Ishikawa (cell line): ENCODE results near the gene XRCC3.

Experiments
- CEBPB ChIP-seq: IDR thresholded peaks from 2 replicates; pipeline ENCODE4 v1.6.1; 2012
- CREB1 ChIP-seq: IDR thresholded peaks from 2 replicates; pipeline ENCODE4 v1.6.1; 2012; ENCODE audit warnings: low read depth
- EGR1 ChIP-seq: IDR thresholded peaks from 2 replicates; pipeline ENCODE4 v1.6.1; 2012
- EP300 ChIP-seq: IDR thresholded peaks from 2 replicates; pipeline ENCODE4 v1.6.1; 2012; ENCODE audit warnings: borderline replicate concordance
- FOXM1 ChIP-seq: IDR thresholded peaks from 2 replicates; pipeline ENCODE4 v1.6.1; 2012; ENCODE audit warnings: low read depth, borderline replicate concordance
- MAX ChIP-seq: IDR thresholded peaks from 2 replicates; pipeline ENCODE4 v1.6.1; 2012
- NFIC ChIP-seq: IDR thresholded peaks from 2 replicates; pipeline ENCODE4 v1.6.1; 2012
- RAD21 ChIP-seq: IDR thresholded peaks from 2 replicates; pipeline ENCODE4 v1.6.1; 2012; ENCODE audit warnings: low read depth
- TAF1 ChIP-seq: IDR thresholded peaks from 2 replicates; pipeline ENCODE4 v1.6.1; 2012; ENCODE audit warnings: low read depth, mild to moderate bottlenecking
- TCF12 ChIP-seq: IDR thresholded peaks from 2 replicates; pipeline ENCODE4 v1.6.1; 2012; ENCODE audit warnings: low read depth
- TEAD4 ChIP-seq: IDR thresholded peaks from 2 replicates; pipeline ENCODE4 v1.6.1; 2012
- USF1 ChIP-seq: IDR thresholded peaks from 2 replicates; pipeline ENCODE4 v1.6.1; 2012
- YY1 ChIP-seq: IDR thresholded peaks from 2 replicates; pipeline ENCODE4 v1.6.1; 2012; ENCODE audit warnings: low read depth
- ZBTB7A ChIP-seq: IDR thresholded peaks from 2 replicates; pipeline ENCODE4 v1.6.1; 2012; ENCODE audit warnings: low read depth
- TF ChIP-seq, protein P1 (sequence below): IDR thresholded peaks from 2 replicates; pipeline ENCODE4 v1.6.1; 2012; ENCODE audit warnings: low read depth, mild to moderate bottlenecking

Gene XRCC3

GRCh38 chr14:103715052-103716000 is at the start of gene XRCC3, which contains the start of gene ZFYVE21:
TSS of gene XRCC3 (minus strand) at chr14:103715451. CDS start at chr14:103711087, 4,364 bp downstream.
TSS of gene ZFYVE21 (plus strand) at chr14:103715810. CDS start at chr14:103715842, 32 bp downstream.
- peak; percentile 88 for TF ChIP-seq MAX
- 0 out of 2 replicates have a peak, but pooled peaks have one; percentile 18 for TF ChIP-seq TEAD4
- no peak for TF ChIP-seq FOXM1
- TF ChIP-seq YY1 = peak; percentile 31
- peak; percentile 40; the same call in 1 of the 2 replicates for TF ChIP-seq TAF1
- TF ChIP-seq ZBTB7A = 0 out of 2 replicates have a peak, but pooled peaks have one; percentile 22
- TF ChIP-seq USF1 = peak; percentile 82
- TF ChIP-seq EGR1 = no peak

GRCh38 chr14:103763730-103764488 is 48.7 kb upstream of the XRCC3 start:
- TF ChIP-seq, protein P1, sequence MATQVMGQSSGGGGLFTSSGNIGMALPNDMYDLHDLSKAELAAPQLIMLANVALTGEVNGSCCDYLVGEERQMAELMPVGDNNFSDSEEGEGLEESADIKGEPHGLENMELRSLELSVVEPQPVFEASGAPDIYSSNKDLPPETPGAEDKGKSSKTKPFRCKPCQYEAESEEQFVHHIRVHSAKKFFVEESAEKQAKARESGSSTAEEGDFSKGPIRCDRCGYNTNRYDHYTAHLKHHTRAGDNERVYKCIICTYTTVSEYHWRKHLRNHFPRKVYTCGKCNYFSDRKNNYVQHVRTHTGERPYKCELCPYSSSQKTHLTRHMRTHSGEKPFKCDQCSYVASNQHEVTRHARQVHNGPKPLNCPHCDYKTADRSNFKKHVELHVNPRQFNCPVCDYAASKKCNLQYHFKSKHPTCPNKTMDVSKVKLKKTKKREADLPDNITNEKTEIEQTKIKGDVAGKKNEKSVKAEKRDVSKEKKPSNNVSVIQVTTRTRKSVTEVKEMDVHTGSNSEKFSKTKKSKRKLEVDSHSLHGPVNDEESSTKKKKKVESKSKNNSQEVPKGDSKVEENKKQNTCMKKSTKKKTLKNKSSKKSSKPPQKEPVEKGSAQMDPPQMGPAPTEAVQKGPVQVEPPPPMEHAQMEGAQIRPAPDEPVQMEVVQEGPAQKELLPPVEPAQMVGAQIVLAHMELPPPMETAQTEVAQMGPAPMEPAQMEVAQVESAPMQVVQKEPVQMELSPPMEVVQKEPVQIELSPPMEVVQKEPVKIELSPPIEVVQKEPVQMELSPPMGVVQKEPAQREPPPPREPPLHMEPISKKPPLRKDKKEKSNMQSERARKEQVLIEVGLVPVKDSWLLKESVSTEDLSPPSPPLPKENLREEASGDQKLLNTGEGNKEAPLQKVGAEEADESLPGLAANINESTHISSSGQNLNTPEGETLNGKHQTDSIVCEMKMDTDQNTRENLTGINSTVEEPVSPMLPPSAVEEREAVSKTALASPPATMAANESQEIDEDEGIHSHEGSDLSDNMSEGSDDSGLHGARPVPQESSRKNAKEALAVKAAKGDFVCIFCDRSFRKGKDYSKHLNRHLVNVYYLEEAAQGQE = no peak
- TF ChIP-seq YY1 (no peak), EGR1 (no peak), MAX (no peak), USF1 (no peak), TAF1 (no peak), RAD21 (no peak), ZBTB7A (no peak), NFIC (no peak), TCF12 (no peak), FOXM1 (no peak)

- no peak for TF ChIP-seq RAD21
- TF ChIP-seq CEBPB = no peak
- no peak for TF ChIP-seq NFIC
- no peak for TF ChIP-seq EGR1
- no peak for TF ChIP-seq FOXM1
- no peak for TF ChIP-seq CREB1
- TF ChIP-seq, protein P1 = no peak
- no peak for TF ChIP-seq USF1
- no peak for TF ChIP-seq EP300
- no peak for TF ChIP-seq ZBTB7A
- no peak for TF ChIP-seq MAX
- no peak for TF ChIP-seq TEAD4
- TF ChIP-seq YY1 = no peak
- TF ChIP-seq TCF12 = no peak
- TF ChIP-seq TAF1 = no peak
Measured at GRCh38 chr14:103762541-103762940, 47.3 kb upstream of the XRCC3 start.

GRCh38 chr14:103762036-103762435 is 46.8 kb upstream of the XRCC3 start:
- TF ChIP-seq ZBTB7A (no peak), USF1 (no peak), TAF1 (no peak), CEBPB (no peak), TCF12 (no peak), RAD21 (no peak), FOXM1 (no peak), NFIC (no peak), EGR1 (no peak), YY1 (no peak)
- TF ChIP-seq, protein P1 = no peak
